Gastroesophageal sphincter (tissue), 4 donors: ENCODE results near the gene NPL. TPM values are rescaled to one million over a fixed set of nuclear protein-coding genes. Genes with fewer than 3 reads are reported as not detected.

Experiments used
- ATAC-seq: fragments of 150-250 bp; one replicate; pipeline ENCODE4 v1.9.1; 2016; ENCODE audit warnings: mild to moderate bottlenecking, moderate library complexity
- H3K27ac ChIP-seq, 4 donors: fragments of 200-600 bp; sonication (generic) in 3 of 4; 1 replicate in 3 of 4; 2 replicates in 1 of 4; pipeline ENCODE4 v1.5.1; 2016 to 2019
- H3K27me3 ChIP-seq: fragments of 200-600 bp; sonication (generic); one replicate; pipeline ENCODE4 v1.5.1; 2019
- H3K36me3 ChIP-seq, 2 donors: fragments of 200-600 bp; sonication (generic); one replicate each; pipeline ENCODE4 v1.5.1; 2019; ENCODE audit warnings: control low read depth in 1 of 2
- H3K4me1 ChIP-seq, 3 donors: fragments of 200-600 bp; sonication (generic); 1 replicate in 2 of 3; 2 replicates in 1 of 3; pipeline ENCODE4 v1.5.1; 2016 to 2019; ENCODE audit warnings: control low read depth in 2 of 3
- H3K4me3 ChIP-seq, 2 donors: fragments of 200-600 bp; sonication (generic); one replicate each; pipeline ENCODE4 v1.5.1; 2019; ENCODE audit warnings: mild to moderate bottlenecking in 1 of 2, moderate library complexity in 1 of 2
- H3K9me3 ChIP-seq, 3 donors: fragments of 200-600 bp; sonication (generic); one replicate each; pipeline ENCODE4 v1.5.1; 2017 to 2019; ENCODE audit warnings: control low read depth in 2 of 3
- EP300 ChIP-seq: sonication (generic); formaldehyde crosslinking; IDR thresholded peaks from one replicate; pipeline ENCODE4 v1.6.1; 2017; ENCODE audit warnings: antibody characterized with exemption, mild to moderate bottlenecking
- POLR2A ChIP-seq, 2 donors: fragments of 450-650 bp; IDR thresholded peaks; one replicate each; pipeline ENCODE4 v1.6.1; 2017; ENCODE audit warnings: antibody characterized with exemption in 2 of 2, mild to moderate bottlenecking in 2 of 2, moderate library complexity in 1 of 2
- POLR2AphosphoS5 ChIP-seq: sonication (generic); formaldehyde crosslinking; IDR thresholded peaks from one replicate; pipeline ENCODE4 v1.6.1; 2017; ENCODE audit warnings: antibody characterized with exemption
- WGBS, 2 donors: methylation state at CpG; one replicate each; pipeline ENCODE4 v1.1.5; 2018; ENCODE audit warnings: low coverage in 1 of 2; 5-methylcytosine and 5-hydroxymethylcytosine counted together
- total RNA-seq, 4 donors: library from RNA; depleted of rRNA; stranded (reverse); fragments of >200 nt; gene quantifications; one replicate each; pipeline ENCODE4 v1.1.0, GENCODE V29; 2016
- TF ChIP-seq, protein P1 (sequence below), 4 experiments: fragments of 200-600 bp in 2 of 4; fragments of 450-650 bp in 2 of 4; sonication (generic) in 1 of 4; IDR thresholded peaks; one replicate each; pipeline ENCODE4 v1.5.1; 2017 to 2019; ENCODE audit warnings: antibody characterized with exemption in 4 of 4, mild to moderate bottlenecking in 2 of 4, moderate library complexity in 2 of 4

Gene NPL
- total RNA-seq, 4 donors from 2014 or later = 6.8 to 10.2 (median 7.9) TPM

DNA sequence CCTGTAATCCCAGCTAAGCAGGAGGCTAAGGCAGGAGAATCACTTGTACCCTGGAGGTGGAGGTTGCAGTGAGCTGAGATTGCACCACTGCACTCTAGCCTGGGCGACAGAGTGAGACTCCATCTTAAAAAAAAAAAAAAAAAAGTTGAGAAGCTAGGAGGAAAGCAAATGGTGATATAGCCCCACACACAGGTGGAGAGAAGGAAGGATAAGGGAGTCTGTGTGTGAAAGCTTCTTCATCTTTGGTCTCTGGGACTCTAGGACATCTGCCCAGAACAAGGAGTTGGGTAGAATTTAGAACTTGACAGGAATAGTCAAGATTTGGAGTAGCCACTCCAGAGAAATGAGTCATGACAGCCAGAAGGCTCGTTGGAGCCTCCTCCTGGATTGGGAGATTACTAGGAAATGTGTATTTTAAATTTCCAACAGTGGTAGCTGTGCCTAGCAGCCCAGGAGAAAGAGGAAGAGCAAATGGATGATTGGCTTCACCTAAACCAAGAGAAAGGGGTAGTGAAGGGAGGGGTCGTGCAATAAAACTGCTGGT lies 19.9 kb downstream of the NPL start:
- WGBS, 2 donors = 43 to 69% methylated on average over 2 of the region's 3 CpGs
- TF ChIP-seq, protein P1, sequence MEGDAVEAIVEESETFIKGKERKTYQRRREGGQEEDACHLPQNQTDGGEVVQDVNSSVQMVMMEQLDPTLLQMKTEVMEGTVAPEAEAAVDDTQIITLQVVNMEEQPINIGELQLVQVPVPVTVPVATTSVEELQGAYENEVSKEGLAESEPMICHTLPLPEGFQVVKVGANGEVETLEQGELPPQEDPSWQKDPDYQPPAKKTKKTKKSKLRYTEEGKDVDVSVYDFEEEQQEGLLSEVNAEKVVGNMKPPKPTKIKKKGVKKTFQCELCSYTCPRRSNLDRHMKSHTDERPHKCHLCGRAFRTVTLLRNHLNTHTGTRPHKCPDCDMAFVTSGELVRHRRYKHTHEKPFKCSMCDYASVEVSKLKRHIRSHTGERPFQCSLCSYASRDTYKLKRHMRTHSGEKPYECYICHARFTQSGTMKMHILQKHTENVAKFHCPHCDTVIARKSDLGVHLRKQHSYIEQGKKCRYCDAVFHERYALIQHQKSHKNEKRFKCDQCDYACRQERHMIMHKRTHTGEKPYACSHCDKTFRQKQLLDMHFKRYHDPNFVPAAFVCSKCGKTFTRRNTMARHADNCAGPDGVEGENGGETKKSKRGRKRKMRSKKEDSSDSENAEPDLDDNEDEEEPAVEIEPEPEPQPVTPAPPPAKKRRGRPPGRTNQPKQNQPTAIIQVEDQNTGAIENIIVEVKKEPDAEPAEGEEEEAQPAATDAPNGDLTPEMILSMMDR (IDR thresholded peaks at IDR 0.05) = no peak
- no peak for TF ChIP-seq EP300
- no peak for TF ChIP-seq POLR2AphosphoS5
- no peak for TF ChIP-seq POLR2A (IDR thresholded peaks at IDR 0.05)
- Histone ChIP-seq H3K27ac (no peak overlapping the region), H3K4me3 (no peak overlapping the region), H3K9me3 (no peaks in the 10 kb centered on the region), H3K36me3 (peaks cover 0 to 65% of the 10 kb centered on the region in 2 donors), H3K4me1 (no peaks in the 10 kb centered on the region), H3K27me3 (no peaks in the 10 kb centered on the region)
- ATAC-seq = no peak

DNA sequence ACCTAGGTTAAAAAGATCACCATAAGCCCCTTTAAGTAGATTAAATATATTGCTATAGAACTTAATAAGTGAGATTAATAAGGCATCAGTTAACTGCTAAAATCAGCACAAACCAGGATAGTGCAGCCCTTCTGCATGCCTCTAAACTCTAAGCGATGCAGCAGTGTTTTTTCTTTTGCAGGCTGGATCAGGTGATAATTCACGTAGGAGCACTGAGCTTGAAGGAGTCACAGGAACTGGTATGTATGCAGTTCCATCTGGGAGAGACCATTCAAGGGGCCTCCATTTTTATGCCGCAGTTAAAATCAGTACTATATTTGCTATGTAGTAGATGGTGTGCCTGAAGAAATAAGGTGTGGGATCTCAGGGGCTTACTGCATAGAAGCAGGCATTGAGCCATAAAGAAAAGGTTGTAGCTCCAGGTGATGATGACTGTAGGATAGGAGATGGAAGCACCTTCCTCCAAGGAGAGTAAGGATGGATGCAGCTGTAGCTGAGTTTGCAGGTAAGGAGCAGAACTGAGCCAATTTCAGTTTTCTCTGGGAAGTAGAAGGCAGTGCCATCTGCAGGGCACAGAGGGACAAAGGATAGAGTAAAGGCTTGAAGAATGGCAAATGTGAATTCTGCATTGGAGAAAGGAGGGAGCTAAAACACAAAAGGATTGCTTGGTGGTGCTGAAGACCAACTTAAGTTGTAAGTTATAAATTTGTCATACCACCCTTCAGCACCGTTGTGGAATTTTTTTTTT lies 22.6 kb downstream of the NPL start:
- ATAC-seq = no peak
- WGBS, 2 donors = 83 to 93% methylated on average over 2 to 4 of the region's 4 CpGs
- TF ChIP-seq EP300 (no peak), POLR2AphosphoS5 (no peak), POLR2A (IDR thresholded peaks at IDR 0.05) (no peak)
- TF ChIP-seq, protein P1 (IDR thresholded peaks at IDR 0.05) = no peak

DNA sequence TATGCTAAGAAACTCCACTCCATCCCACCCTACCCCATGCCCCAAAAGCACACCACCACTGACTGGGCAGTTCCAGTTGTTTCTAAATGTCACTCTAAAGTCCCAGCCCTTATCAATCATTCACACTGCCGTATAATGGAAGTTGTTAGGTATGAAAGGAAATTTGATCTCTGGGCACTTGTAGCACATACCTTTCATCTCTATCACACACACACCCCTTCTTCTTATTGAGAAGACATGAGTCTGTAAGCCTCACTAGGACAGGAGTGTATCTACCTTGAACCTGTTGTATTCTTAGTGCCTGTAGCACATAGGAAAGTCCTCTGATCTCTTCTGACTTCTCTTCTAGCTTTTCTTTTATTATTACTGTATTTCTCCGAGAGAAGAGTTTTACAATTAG lies 27.3 kb downstream of the NPL start:
- no peak for TF ChIP-seq POLR2A (IDR thresholded peaks at IDR 0.05)
- no peak for TF ChIP-seq EP300
- Histone ChIP-seq H3K9me3 (no peaks in the 10 kb centered on the region), H3K36me3 (peaks cover 0 to 92% of the 10 kb centered on the region in 2 donors), H3K4me3 (no peak overlapping the region), H3K4me1 (no peaks in the 10 kb centered on the region), H3K27me3 (no peaks in the 10 kb centered on the region), H3K27ac (no peak overlapping the region)
- ATAC-seq = no peak
- 94% methylated on average over 2 of the region's 2 CpGs for WGBS, 2 donors

More for the DNA sequence above, 22.6 kb downstream of the NPL start:
- H3K4me1 ChIP-seq = no peaks in the 10 kb centered on the region
- no peaks in the 10 kb centered on the region for H3K27me3 ChIP-seq
- H3K4me3 ChIP-seq = no peak overlapping the region
- H3K36me3 ChIP-seq = peaks cover 0 to 65% of the 10 kb centered on the region in 2 donors
- no peaks in the 10 kb centered on the region for H3K9me3 ChIP-seq
- no peak overlapping the region for H3K27ac ChIP-seq

DNA sequence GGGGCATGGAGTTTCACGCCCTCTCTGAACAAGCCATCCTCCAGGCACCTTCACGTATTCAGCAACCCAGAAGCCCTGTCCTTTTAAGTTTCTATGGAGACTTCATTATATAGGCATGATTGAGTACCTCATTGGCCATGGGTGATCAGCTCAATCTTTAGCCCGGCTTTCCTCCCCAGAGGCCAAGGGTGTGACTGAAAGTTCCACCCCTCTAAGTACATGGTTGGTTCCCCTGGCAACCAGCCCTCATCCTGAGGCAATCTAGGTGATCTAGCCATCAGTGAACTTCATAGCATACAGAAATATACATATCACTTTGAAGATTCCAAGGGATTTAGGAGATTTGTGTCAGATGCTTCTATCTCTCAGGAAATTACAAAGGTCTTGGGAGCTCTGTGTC lies 28.2 kb downstream of the NPL start:
- TF ChIP-seq, protein P1 (IDR thresholded peaks at IDR 0.05) = no peak
- TF ChIP-seq POLR2AphosphoS5 (no peak), POLR2A (IDR thresholded peaks at IDR 0.05) (no peak), EP300 (no peak)
- no peaks in the 10 kb centered on the region for H3K27me3 ChIP-seq
- H3K36me3 ChIP-seq = peaks cover 0 to 92% of the 10 kb centered on the region in 2 donors
- no peak for ATAC-seq
- 92% methylated on average over 3 of the region's 3 CpGs for WGBS, 2 donors
- no peak overlapping the region for H3K27ac ChIP-seq
- H3K4me1 ChIP-seq = no peaks in the 10 kb centered on the region
- H3K9me3 ChIP-seq = no peaks in the 10 kb centered on the region
- no peak overlapping the region for H3K4me3 ChIP-seq

DNA sequence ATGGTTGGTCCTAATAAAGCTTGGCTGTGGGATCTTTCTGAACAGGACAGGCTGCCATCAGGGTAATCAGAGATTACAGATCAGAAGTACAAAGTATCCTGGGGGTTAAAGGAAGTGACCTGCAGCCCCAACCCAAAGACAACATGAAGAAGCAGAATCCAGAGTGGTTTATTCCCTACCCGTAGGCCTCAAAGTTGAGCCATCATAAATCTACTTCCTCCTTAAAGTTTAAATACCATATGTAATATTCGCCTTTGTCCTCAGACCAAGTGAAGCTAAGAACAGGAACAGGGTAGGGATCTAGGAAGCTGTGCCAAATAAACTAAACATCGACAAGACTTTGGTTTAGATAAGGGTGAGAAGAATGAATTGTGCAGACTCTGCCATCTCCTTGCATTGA lies 33.6 kb downstream of the NPL start:
- H3K27ac ChIP-seq = no peak overlapping the region
- no peaks in the 10 kb centered on the region for H3K4me1 ChIP-seq
- H3K27me3 ChIP-seq = no peaks in the 10 kb centered on the region
- H3K36me3 ChIP-seq = peaks cover 0 to 76% of the 10 kb centered on the region in 2 donors
- no peak for ATAC-seq
- TF ChIP-seq, protein P1 (IDR thresholded peaks at IDR 0.05) = no peak
- TF ChIP-seq POLR2AphosphoS5 = no peak
- TF ChIP-seq EP300 = no peak
- no peak for TF ChIP-seq POLR2A (IDR thresholded peaks at IDR 0.05)
- WGBS, 2 donors = 68 to 85% methylated on average over 3 of the region's 3 CpGs
- no peaks in the 10 kb centered on the region for H3K9me3 ChIP-seq
- no peak overlapping the region for H3K4me3 ChIP-seq
